ENCODE data around the gene RELB. TPM values are rescaled to one million over a fixed set of nuclear protein-coding genes. Genes with fewer than 3 reads are reported as not detected.

RELB gene
- total RNA-seq, 4 donors from 2014 or later: 1.4 to 16.5 (median 10.6) TPM

DNA sequence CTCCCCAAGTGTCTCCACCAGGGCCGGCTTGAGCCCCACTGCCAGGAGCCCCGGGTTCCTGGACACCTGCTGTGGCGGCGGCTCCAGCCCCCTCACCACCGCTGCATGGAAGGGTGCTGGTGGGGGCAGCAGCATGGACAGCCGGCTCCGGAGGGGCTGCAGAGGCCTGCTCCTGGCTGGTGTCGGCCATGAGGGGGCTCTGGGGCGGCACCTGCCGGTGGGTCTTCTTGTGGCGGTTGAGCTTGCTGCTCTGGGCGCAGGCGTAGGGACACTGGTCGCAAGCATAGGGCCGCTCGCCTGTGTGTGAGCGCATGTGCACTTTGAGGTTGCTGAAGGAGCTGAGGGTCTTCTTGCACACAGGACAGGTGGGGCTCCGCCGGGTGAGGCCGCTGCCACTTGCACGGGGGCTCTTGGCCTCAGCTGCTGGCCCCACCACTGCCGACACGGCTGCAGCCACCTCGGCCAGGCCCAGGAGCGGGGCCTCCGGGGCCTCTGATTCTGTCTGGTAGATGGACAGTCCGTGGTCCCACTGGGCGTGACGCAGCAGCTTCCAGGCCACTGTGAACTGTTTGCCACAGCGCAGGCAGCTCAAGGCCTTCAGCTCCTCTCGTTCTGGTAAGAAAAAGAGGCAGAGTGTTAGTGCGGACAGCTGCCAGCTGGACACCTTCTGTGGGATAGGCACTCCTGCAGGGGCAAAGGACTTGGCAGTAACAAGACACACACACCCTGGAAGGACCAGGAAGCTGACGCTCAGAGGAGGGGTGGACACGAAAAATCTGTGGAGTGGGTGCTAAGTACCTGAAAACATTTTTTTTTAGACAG lies 70.9 kb downstream of the RELB start:
- Histone ChIP-seq H3K4me1 (peaks cover 55% of the 10 kb centered on the region), H3K27me3 (no peaks in the 10 kb centered on the region), H3K9me3 (no peaks in the 10 kb centered on the region), H3K36me3 (peaks cover 54% of the 10 kb centered on the region), H3K4me3 (no peak overlapping the region), H3K27ac (peak overlapping the region; percentile 53)
- TF ChIP-seq POLR2AphosphoS5 (IDR thresholded peaks at IDR 0.05) (no peak), POLR2A (IDR thresholded peaks at IDR 0.05) (no peak), EP300 (IDR thresholded peaks at IDR 0.05) (no peak)
- TF ChIP-seq, protein P1, sequence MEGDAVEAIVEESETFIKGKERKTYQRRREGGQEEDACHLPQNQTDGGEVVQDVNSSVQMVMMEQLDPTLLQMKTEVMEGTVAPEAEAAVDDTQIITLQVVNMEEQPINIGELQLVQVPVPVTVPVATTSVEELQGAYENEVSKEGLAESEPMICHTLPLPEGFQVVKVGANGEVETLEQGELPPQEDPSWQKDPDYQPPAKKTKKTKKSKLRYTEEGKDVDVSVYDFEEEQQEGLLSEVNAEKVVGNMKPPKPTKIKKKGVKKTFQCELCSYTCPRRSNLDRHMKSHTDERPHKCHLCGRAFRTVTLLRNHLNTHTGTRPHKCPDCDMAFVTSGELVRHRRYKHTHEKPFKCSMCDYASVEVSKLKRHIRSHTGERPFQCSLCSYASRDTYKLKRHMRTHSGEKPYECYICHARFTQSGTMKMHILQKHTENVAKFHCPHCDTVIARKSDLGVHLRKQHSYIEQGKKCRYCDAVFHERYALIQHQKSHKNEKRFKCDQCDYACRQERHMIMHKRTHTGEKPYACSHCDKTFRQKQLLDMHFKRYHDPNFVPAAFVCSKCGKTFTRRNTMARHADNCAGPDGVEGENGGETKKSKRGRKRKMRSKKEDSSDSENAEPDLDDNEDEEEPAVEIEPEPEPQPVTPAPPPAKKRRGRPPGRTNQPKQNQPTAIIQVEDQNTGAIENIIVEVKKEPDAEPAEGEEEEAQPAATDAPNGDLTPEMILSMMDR (IDR thresholded peaks at IDR 0.05): no peak
- 80% methylated on average over 5 of the region's 34 CpGs for WGBS
- DNase-seq (ENCODE audit: low spot score in 2 of 2): no peak

DNA sequence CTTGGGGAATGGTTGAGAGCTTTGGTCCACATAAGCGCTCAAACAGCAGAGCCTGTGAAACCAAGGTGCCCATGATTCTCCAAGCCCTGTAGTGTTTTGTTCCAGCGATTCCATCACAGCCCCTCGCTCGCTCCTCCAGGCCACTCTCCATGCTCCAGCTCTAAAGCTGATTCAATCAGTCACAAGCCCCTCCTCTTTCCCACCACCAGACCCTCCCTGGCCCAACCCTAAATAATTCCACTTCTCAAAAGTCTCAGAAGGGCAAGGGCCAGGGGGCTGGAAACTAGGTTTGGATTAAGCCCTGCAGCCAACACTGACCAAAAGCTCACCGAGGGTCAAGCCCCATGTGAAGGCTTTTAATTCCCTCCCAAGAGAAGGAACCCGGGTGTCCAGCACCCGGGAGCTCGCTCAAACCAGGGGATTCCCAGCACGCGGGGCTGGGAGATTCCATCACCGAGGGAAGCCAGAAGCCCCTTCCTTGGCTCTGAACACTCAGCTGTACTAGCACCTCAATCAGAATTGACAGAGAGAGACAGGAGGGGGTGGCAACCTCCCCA lies 73.6 kb downstream of the RELB start:
- WGBS: 77% methylated on average over 5 of the region's 11 CpGs
- Histone ChIP-seq H3K4me1 (peaks cover 63% of the 10 kb centered on the region), H3K4me3 (peak overlapping the region; percentile 68), H3K9me3 (no peaks in the 10 kb centered on the region), H3K27ac (peak overlapping the region; percentile 83), H3K27me3 (no peaks in the 10 kb centered on the region), H3K36me3 (peaks cover 27% of the 10 kb centered on the region)
- DNase-seq (ENCODE audit: low spot score in 2 of 2): no peak
- TF ChIP-seq POLR2AphosphoS5 (IDR thresholded peaks at IDR 0.05) (no peak), POLR2A (IDR thresholded peaks at IDR 0.05) (no peak), EP300 (IDR thresholded peaks at IDR 0.05) (no peak)
- TF ChIP-seq, protein P1 (IDR thresholded peaks at IDR 0.05): no peak

DNA sequence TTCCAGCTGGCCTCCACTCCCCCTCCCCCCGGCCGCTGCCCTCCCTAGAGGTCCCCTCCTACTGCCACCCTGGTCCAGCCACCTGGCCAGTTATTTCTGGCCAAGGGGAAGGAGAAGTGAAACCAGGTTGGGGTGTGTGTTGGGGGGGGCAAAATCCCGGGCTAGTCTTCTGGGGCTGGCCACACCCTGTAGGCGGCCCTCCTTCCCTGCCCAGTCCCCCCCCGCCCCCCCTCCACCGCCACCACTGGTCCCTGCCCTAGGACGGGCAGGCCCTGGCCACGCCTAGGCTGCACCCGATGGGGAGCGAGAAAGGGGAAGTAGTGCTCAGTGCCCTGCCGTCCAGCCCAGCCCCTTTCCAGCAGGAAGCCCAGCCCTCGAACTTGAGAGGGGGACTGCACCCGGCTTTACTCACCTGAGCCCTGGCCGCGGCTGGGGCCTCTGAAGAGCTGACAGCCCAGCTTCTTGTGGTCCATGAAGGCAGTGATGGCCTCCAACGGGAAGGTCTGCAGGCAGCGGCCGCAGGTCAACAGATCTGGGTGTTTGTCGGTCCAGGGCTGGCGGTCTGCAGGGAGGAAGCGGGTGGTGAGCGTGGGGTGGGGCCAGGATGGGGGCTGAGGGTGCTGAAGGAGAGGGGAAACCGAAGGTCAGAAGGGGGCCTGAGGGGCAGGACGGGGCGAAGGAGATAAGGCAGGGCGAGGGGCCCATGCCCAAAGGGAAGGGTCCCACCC lies 74.2 kb downstream of the RELB start:
- H3K4me3 ChIP-seq: peak overlapping the region; percentile 68
- peak in 1 of 2 donors; percentile 89 for DNase-seq (ENCODE audit: low spot score in 2 of 2)
- H3K9me3 ChIP-seq: no peaks in the 10 kb centered on the region
- TF ChIP-seq POLR2A (IDR thresholded peaks at IDR 0.05) (no peak), POLR2AphosphoS5 (IDR thresholded peaks at IDR 0.05) (no peak), EP300 (IDR thresholded peaks at IDR 0.05) (no peak)
- TF ChIP-seq, protein P1 (IDR thresholded peaks at IDR 0.05): no peak
- H3K27me3 ChIP-seq: no peaks in the 10 kb centered on the region
- peaks cover 21% of the 10 kb centered on the region for H3K36me3 ChIP-seq
- peaks cover 70% of the 10 kb centered on the region for H3K4me1 ChIP-seq
- 12% methylated on average over 17 of the region's 26 CpGs for WGBS
- peak overlapping the region; percentile 83 for H3K27ac ChIP-seq

DNA sequence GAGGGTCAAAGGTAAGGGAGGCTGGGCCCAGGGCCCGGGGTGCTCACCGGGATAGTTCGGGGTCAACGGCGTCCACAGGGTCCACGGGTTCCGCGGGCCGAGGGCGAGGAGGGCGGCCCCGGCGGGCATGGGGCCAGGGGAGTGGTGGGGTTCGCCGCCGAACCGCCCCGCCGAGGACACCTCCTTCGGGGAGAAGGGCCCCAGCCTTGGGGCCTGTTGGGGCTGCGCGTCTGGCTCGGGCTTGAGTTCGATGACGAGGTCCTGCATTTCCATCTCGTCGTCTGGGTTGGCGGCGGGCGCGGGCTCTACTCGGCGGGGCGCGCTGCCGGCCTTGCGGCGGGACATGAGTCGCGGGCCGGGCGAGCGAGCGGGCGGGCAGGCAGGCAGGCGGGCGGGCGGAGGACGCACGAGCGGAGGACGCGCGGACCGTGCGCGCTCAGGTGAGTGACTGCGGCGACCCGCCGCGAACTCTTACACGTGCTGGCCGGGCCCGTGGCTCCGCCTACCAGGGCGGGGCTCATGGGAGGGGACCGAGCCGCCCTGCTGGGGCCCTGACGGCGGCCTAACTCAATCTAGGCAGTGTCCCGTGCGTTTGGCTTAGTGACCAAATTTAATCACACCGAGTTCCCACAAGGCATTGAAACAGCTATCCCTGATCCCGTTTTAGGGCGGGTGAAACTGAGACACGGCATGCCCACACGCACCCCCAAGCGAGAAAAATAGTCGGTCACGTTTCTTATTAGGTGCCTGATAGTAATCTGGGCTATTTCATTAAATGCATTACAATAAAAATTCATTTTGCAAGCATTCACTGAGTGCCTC lies 75.0 kb downstream of the RELB start, which contains the start of gene ZNF296:
Gene ZNF296, minus strand, starts transcription at position 450 of the 822 bp plus-strand sequence. Its CDS starts 105 bp downstream, at position 345.
- TF ChIP-seq POLR2AphosphoS5 (IDR thresholded peaks at IDR 0.05): peak in 1 of 3 donors; percentile 17
- TF ChIP-seq, protein P1 (IDR thresholded peaks at IDR 0.05): no peak
- peaks cover 70% of the 10 kb centered on the region for H3K4me1 ChIP-seq
- no peaks in the 10 kb centered on the region for H3K9me3 ChIP-seq
- DNase-seq (ENCODE audit: low spot score in 2 of 2): peak in 1 of 2 donors; percentile 90
- H3K36me3 ChIP-seq: peaks cover 14% of the 10 kb centered on the region
- peak within 1 kb of the TSS; percentile 83 for H3K27ac ChIP-seq
- no peaks in the 10 kb centered on the region for H3K27me3 ChIP-seq
- WGBS: 6% methylated on average over 18 of the region's 81 CpGs
- peak within 1 kb of the TSS; percentile 68 for H3K4me3 ChIP-seq

All from suprapubic skin (tissue), 4 donors.